ENCODE results near the gene IGSF9B.

Gene IGSF9B

GRCh38 chr11:133901316-133901715 is 55.5 kb downstream of the IGSF9B start:
- no peak for DNase-seq (ENCODE audit: low spot score)

DNA sequence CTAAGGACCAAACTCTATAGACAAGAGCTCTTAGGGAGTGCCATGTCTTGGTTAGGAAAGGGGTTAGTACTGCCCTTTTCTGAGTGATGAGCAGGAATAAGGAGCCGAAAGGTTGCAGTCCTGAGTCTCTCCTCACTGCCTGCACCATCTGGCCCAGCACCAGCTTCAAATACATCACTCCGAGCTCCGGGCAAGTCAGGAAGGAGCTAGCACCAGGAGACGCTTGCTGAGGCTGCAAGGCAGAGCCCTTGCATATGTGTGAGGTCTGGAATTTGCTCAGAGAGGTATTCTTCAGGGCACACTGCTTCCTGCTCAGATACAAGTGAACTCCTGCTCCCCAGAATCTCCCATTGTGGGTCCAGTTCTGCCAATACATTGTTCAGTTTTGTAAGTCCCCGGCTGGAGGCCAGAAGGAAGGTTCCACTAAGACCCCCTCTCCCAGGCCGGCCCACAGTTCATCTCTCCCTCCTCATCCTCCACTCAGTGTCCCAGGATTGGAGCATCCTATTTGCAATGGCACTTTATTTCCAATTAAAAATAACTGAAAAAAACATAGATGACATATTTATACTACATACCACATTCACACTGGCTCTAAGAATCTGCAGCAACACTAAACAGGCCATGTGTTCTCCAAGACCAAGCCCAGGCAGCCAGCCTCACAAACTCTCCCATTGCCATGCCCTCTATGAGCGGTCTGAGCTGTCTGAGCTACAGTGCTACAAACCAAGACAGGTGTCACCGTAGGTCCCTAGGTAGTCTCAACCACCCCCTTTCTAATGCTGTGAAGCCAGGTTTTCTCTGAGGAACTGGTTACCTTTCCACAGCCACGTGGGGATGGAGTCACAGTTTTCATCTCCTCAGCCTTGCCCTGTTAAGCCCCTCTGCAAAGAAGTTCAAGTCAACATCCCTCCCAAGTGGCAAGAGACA is 56.3 kb downstream of the IGSF9B start:
- no peak for DNase-seq (ENCODE audit: low spot score)

- no peak for DNase-seq (ENCODE audit: low spot score)
Measured at GRCh38 chr11:133898770-133899115, 58.0 kb downstream of the IGSF9B start.

- DNase-seq (ENCODE audit: low spot score): no peak
Measured at GRCh38 chr11:133898031-133898769, 58.6 kb downstream of the IGSF9B start.

GRCh38 chr11:133897331-133897650 is 59.5 kb downstream of the IGSF9B start:
- DNase-seq (ENCODE audit: low spot score): no peak

- no peak for DNase-seq (ENCODE audit: low spot score)
Measured at GRCh38 chr11:133896642-133897330, 60.0 kb downstream of the IGSF9B start.

GRCh38 chr11:133896028-133896427 is 60.7 kb downstream of the IGSF9B start:
- no peak for DNase-seq (ENCODE audit: low spot score)

- DNase-seq (ENCODE audit: low spot score): no peak
Measured at GRCh38 chr11:133895551-133895950, 61.2 kb downstream of the IGSF9B start.

GRCh38 chr11:133895061-133895479 is 61.7 kb downstream of the IGSF9B start:
- no peak for DNase-seq (ENCODE audit: low spot score)

DNA sequence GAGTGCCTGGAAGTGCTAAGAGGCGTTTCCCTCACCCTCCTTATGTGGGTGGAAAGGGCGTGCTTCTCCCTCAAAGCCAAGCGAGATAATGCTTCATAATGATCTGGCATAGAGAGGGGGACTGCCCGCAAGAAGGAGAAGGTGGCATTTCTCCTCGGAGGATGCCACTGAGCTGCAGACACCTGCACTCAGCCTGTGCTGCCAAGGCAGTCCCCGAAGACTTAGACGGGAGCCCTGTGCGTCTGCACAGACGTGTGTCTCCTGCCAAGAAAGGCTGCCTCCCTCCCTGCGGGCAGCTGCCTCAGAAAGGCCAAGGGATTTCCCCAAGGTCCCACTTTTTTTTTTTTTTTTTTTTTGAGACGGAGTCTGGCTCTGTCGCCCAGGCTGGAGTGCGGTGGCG is 63.4 kb downstream of the IGSF9B start:
- DNase-seq (ENCODE audit: low spot score): no peak

- no peak for DNase-seq (ENCODE audit: low spot score)
Measured at GRCh38 chr11:133892584-133893380, 64.0 kb downstream of the IGSF9B start.

DNA sequence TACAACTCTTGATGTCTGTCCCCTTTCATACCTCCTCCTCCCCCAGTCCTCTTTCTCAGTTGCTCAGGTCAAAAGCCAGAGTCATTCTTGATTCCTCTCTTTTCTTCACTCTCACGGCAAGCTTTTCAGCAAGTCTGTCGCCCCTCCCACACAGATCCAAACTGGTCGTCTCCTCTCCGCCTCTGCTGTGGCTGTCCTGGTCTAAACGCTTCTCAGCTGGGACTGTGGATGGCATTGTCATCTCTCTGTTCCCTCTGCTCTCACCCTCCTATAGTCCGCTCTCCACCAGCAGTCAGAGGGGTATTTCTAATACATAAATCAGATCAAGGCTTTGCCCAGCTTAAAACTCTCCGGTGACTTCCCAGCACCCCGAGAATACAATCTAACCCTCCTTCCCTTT is 64.6 kb downstream of the IGSF9B start:
- no peak for DNase-seq (ENCODE audit: low spot score)

DNA sequence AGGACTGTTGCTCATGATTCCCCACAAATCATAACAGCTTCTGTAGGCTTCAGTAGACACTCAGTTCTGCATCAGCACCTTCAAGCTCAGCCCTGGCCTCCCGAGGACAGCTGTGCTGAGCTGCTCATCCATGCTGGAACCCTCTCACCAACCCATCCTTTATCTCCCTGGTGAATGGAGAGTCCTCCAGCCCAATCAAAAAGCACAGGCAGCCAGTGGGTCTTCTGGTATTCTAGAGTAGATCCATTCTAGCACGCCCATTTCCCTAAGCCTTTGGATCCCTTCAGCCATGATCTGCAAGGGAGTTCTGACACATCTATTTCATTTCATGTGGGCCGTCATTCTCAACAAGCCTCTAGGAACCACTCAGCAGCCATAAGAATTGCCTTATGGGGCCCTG is 66.9 kb downstream of the IGSF9B start:
- no peak for DNase-seq (ENCODE audit: low spot score)

DNA sequence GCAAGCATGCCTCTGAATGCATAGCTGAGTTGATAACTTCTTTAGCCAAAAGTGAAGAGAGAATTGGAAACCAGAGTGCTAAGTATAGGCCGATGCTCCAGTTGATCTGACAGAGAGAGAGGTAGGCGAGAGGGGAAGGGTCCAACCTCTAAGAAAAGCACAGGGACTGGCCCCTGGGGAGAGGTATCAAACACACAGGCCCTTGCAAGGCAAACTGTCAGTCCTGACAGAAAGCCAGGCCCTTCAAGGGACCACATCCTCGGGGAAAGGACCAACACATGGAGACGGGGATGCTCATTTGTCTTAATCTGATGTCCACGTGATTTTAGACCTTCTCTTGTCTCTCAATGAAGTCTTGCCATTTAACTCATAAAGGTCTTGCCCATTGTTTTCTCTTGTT is 67.6 kb downstream of the IGSF9B start:
- DNase-seq (ENCODE audit: low spot score): no peak

DNA sequence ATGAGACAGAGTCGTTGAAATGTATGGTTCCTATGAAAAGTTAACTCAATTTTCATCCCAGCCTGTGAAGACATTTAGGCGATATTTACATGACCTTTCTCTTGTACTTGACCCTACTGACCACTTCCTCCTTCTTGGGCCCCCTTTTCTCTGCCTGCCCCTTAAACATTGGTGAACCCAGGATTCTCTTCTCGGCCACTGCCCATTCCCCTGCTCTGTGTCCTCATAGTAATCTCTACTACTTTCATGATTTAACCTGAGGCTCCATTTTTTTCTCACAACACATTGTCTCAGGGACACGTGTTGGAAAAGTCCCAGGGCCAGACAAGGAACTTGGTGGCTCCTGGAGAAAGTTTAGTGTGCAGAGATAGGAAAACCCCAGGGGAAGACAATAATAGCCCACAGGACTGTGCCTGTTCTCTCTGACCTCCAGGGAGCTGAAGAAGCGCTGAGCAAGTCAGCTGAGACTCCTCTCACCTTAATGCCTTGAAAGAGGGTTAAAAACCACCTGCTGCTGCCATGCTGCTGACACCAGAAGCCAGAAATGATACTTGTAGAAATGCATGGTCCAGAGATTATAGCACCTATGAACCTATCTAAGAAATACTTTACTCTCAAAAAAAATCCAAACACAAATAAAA is 69.0 kb downstream of the IGSF9B start:
- DNase-seq (ENCODE audit: low spot score): no peak

DNA sequence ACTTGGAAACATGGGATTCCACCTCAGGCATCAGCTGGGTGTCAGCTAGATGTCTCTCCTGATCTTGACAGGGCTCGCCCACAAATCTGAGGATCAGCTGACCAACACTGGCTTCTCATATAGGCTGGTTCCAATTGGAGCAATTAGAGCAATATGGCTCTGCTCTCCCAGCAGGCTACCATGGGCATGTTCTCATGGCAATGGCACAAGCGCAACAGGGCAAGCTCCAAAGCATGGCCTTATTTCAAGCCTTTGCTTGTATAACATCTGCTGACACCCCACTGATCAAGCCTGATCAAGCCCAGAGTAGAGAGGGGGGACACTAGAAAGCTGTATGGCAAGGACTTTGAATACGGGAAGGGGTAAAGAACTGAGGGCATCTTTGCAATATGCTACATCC is 70.7 kb downstream of the IGSF9B start:
- no peak for DNase-seq (ENCODE audit: low spot score)

GRCh38 chr11:133872160-133872559 is 84.6 kb downstream of the IGSF9B start:
- no peak for DNase-seq (ENCODE audit: low spot score)

DNA sequence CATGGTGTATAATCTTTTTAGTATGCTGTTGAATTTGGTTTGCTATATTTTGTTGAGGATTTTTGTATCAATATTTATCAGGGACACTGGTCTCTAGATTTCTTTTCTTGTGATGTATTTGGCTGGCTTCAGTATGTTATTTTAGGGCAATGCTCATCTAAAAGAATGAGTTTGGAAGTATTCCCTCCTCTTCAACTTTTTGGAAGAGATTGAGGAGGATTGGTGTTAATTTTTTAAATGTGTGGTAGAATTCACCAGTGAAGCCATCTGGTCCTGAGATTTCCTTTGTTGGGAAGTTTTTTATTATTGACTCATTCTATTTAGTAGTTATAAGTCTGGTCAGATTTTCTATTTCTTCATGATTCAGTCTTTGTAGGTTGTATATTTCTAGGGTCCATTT is 89.3 kb downstream of the IGSF9B start:
- no peak for DNase-seq (ENCODE audit: low spot score)

DNA sequence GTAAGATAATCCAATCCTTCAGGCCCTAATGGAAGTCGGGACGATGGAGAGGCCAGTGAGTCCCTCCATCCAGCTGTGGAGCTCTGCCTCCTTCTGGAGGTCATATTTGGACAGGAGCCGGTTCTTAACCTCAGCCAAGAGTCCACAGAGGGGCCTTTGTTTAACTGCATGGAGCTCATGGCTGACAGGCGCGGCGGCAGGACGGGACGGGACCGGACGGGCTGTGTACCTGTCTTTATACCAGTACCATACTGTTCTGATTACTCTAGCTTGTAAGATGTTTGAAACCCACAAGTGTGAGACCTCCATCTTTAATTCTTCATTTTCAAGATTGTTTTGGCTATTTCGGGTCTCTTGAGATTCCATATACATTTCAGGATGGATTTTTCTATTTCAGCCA is 91.3 kb downstream of the IGSF9B start:
- no peak for DNase-seq (ENCODE audit: low spot score)

DNA sequence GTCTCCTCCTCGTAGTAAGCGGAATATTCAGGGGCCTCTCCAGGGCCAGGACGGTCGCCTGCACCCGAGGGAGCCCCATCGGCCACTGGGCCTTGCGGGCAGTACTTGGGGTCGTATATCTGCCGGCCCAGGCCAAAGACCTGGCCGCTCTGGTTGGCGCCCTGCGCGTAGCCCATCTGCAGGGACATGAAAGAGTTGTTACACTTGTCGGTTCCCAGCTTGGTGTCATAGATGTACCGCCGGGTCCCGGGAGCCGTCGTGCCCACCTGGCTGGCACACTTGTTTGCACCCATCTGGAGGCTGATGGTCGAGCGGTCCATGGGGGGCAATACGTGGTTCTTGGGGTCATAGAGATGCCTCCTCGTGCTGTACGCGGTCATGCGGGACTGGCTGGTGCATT is 92.0 kb downstream of the IGSF9B start:
- DNase-seq (ENCODE audit: low spot score): no peak

GRCh38 chr11:133860151-133860550 is 96.6 kb downstream of the IGSF9B start:
- DNase-seq (ENCODE audit: low spot score): no peak
